Umbilical cord (tissue), 2 donors: ENCODE data around the gene ALG14. TPM values are rescaled to one million over a fixed set of nuclear protein-coding genes. Genes with fewer than 3 reads are reported as not detected.
"Not testable (repeated sequence)": the region's sequence is repeated elsewhere in the genome, so short reads cannot be mapped to it uniquely, and the experiment has no call there.

Experiments used
- DNase-seq: peaks from one replicate; pipeline ENCODE4 v3.0.0-alpha.2; 2015; ENCODE audit warnings: low spot score
- total RNA-seq: library from RNA; depleted of rRNA; stranded (reverse); fragments of >200 nt; gene quantifications from one replicate; pipeline ENCODE4 v1.2.3, GENCODE V29; 2014; ENCODE audit warnings: low replicate concordance; ENCODE audit not compliant: insufficient read depth

The ALG14 gene
- total RNA-seq, 1 donor from 2014 or later = 8.9 TPM

DNA sequence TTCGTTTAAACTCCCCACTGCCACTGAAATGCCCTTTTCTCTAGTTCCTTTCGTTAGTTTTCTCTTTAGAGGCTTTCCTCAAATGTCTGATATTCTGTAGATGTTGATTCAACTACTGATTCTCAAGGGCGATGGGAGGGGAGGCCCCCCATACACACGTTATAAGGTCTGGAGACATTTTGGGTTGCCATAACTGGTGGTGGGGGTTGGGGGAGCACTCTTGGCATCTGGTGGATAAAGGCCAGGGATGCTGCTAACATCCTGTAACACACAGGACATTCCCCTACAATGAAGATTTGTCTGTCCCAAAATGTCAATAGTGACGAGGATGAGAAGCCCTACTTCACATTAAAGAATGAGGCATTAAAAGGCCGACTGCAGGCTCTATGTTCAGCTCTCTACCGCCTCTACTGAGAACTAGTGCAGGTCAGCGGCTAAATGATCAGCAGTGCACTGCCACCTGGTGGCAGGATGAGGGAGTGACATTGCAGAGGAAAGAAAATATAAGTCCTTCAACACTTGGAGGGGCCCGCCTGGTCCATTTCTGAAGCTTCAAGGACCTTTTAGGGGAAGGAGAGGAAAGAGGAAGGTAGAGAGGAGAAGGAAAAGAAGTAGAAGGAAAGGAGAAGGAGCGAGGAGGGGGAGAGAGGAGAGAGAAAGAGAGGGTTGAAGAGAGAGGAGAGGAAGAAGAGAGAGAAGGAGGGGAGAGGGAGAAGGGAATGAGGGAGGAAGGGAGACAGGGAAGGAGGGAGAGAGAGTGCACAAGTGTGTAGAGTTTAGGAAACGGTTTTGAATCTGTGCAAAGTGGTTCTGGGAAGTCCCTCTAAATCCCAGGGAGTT is 29.4 kb downstream of the ALG14 start:
- DNase-seq = peak; percentile 92

GRCh38 chr1:95042286-95042685 is 30.5 kb downstream of the ALG14 start:
- DNase-seq = peak; percentile 70

- peak; percentile 91 for DNase-seq
Observed at GRCh38 chr1:95041491-95042165, 31.1 kb downstream of the ALG14 start.

DNA sequence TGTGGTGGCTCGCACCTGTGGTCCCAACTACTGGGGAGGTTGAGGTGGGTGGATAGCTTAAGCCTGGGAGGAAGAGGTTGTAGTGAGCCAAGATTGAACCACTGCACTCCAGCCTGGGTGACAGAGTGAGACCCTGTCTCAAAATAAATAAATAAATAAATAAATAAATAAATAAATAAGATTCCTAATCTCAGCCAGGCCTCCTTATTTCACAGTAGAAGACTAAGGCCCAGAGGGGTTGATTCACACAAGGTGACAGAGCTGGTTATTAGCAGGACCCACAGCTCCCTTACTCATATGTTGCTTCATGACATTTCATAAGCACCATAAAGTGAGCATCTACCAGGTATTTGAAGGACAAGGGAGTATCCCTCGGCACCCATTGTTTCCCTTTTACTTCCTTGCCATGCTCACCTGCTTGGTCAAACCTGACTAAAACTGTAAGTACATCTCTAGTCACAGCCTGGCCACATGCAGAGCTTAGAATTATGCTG is 32.7 kb downstream of the ALG14 start:
- no peak for DNase-seq

- DNase-seq = no peak
Observed at GRCh38 chr1:95039360-95040031, 33.3 kb downstream of the ALG14 start.

DNA sequence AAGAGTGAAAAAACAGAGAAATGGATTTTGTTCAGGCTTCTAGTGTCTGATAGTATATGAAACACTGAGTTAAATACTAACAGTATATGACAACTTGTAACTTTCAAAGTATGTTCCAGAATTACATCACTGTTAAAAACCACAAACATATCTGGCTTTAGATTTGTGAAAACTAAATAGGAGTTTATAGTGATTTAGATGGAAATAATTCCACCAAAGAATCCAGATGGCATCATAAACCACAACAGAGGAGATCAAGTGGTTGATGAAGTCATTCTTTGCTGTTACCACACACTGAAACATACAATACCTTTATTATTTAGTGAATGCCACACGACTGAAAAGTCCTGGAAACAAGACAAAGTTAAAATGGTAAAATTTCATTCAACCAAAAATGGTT is 37.2 kb downstream of the ALG14 start:
- DNase-seq = peak; percentile 58

- DNase-seq = no peak
Observed at GRCh38 chr1:95034506-95034905, 38.2 kb downstream of the ALG14 start.

DNA sequence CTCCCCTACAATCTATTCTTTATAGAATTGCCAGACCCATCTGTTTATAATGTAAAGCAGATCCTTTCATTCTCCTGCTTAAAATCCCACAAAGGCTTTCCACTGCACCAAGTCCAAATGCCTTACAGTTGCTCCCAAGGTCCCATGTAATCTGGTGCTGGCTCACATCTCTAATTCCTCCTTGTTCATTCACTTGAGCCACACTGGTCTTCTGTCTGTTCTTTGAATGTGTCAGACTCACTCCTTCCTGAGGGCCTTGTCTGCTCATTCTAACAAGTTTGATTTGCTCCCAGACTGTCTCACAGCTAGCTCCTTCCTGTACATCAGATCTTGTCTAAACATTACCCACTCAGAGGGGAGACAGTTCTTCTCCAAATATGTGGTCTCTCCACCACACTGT is 38.9 kb downstream of the ALG14 start:
- DNase-seq = peak; percentile 77

GRCh38 chr1:95029532-95029931 is 43.2 kb downstream of the ALG14 start:
- DNase-seq = no peak

DNA sequence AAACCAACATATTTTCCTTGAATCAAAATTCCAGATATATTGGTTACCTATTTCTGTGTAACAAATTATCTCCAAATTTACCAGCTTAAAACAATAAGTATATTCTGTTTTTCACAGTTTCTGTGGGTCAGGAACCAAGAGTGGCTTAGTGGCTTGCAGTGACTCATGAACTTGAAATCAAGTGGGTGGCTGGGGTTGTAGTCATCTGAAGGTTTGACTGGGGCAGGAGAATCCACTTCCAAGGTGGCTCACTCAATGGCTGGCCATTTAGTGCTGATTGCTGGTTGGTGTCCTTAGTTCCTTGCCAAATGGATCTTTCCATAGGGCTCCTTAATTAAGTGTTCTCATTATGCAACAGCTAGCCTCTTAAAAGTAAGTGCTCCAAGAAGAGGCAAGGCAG is 43.8 kb downstream of the ALG14 start:
- no peak for DNase-seq

- no peak for DNase-seq
Observed at GRCh38 chr1:95027046-95027445, 45.7 kb downstream of the ALG14 start.

GRCh38 chr1:95023399-95024043 is 49.2 kb downstream of the ALG14 start:
- DNase-seq = peak; percentile 63

- no peak for DNase-seq
Observed at GRCh38 chr1:95022644-95022926, 50.2 kb downstream of the ALG14 start.

DNA sequence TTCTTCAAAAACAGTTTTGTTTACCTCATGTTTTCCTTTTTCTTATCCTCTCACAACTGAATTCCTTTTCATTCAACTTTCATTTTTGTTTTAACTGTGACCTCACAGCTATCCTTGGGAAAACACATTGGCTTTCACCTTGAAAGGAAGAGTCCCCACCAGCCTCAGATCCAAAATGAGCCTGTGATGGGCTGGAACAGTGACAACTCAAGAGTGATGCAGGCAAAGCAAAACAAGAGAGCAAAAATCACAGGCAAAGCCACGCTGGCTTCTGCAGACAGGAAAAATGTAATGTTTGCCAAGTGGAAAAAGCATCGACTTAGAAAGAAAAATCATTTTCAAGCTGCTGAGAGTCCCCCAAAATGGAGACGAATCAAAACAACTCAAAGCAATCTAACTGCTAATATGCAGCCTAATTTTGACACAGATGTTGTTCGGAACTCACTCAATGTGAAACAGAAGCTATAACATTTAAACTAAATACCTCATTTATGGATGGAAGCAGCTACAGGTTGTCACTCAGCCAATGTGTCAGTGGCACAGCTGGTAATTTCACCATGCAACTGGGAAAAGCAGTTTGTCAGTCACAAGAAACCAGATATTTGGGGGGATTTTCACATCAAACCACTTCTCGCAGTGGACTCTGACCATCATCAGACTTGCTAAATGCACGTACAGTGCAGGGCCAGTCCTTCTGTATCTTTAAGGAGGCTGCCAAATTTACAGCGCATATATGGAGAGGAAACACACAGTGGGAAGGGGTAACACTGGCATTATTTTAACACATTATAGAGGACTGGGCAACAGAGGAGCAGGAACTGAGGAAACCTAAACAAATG is 50.7 kb downstream of the ALG14 start:
- DNase-seq = peak; percentile 72

GRCh38 chr1:95021119-95021518 is 51.6 kb downstream of the ALG14 start:
- no peak for DNase-seq

GRCh38 chr1:95019466-95019865 is 53.3 kb downstream of the ALG14 start:
- not testable (repeated sequence) for DNase-seq

DNA sequence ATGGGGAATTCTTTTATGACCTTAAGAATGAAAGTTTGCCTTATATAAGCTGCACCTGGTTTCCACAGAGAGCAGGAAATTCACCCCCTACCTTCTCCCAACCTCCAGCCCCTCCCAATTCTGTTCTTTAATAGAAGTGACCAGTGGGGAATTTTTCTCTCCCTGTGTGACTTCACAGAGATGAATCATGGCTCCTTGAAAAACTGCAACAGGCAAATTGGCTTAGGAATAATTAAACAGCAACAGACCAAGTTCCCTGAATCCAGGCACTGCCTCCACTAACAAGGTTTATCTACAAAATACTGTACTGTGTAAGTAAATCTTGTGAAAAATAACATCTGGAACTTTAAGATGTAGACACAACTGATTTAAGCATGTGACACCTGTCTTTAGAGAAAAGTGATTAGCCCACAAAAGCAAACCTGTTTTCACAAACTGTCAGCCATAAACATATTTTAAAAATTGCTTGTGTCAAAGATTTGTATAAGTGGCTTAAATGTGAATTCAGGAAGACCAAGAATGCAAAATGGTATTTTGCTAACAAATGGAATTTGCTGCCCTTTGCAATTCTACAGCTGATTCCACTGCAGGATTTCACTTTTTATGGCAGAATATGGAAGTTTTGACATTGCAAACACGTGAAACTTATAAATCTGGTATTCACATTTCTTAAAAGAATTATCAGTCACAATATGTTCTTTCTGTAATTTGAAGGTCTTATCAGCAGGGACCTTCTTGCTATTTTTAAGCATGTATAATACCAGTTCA is 54.0 kb downstream of the ALG14 start:
- peak; percentile 48 for DNase-seq

DNA sequence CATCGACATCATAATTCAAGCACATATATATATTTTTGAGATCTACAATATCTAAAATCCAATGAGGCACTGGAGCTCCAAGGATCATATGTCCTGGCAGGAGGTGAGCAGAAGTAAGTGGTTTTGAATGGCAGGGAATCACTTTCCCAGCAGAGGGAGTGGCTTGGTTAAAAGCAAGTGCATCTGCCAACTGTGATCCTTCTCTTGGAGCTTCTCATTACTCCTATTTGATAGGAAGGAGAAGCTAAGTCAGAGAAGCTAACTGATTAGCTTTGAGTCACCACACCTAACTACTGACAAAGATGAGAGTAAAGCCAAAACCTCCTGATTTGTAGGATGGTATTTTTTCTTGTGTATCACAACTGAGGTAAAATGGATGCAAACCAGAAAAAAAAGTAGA is 55.0 kb downstream of the ALG14 start:
- DNase-seq = no peak

DNA sequence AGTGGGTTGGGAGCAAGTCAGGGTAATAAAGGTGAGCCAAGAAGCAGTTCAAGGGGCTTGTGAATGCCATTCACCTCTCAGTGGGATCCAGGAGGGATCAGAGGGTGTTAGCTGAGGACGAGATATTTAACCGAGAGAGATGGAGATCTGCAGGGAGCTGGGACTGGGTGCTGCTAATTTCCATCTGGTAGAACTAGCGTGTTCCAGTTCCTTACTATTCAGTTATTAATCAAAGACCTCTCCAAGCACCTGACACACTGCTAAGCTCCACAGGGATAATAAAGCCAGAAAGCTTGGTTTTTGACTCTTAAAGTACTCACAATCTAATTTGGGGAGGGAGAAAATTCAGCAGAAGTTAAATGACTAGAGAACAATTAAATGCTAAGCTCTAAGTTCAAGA is 57.7 kb downstream of the ALG14 start:
- DNase-seq = no peak

DNA sequence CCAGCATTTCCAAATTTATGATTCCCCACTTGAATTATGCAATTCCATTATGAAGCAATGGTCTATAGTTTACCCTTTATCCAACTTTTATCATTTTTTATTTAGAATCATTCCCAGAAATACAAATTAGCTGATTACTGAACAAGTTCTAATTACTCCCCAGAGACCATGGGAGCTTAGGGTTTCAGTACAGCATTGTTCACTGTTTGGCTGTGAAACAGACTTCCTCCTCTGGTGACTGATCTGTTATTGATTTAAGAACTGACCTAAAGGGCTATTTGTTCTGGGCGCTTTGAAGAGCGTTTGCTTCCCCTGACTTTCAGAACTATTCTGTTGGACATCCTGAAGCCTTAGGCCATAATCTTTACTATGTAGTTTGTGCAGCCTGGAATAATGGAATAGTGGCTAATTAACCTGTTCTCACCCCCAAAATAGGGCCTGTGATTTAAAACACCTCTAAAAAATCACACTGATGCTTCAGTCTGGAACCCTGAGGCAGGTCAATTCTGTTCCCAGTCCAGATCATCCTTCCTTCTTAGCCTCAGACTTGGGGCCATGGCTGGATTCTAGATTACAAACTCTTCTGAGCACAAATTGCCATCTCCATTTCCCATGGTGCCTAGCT is 58.7 kb downstream of the ALG14 start:
- peak; percentile 20 for DNase-seq
